ENCODE data around the gene SMTNL1. TPM values are rescaled to one million over a fixed set of nuclear protein-coding genes. Genes with fewer than 3 reads are reported as not detected.

SMTNL1 gene
- polyA plus RNA-seq, 2 of the 4 experiments (the other 2 are of a cell fraction) = not detected

GRCh38 chr11:57597916-57598830 is 60.8 kb downstream of the SMTNL1 start:
- ATAC-seq = peak; percentile 43 to 76; a peak in 5 of 6 replicates
- ChIA-PET CTCF (interaction anchor here (1.0 to 2.1 kb wide), 3 partner anchors 11 to 30 kb away, joined by 3 to 5 read pairs (median 5); partner anchors contain the start of gene UBE2L6), POLR2A (no interaction called here)
- H3K4me3 ChIP-seq = peak overlapping the region; percentile 38
- no peaks in the 10 kb centered on the region for H3K9me3 ChIP-seq
- H3K4me1 ChIP-seq = peaks cover 7% of the 10 kb centered on the region; the same call in 1 of the 3 replicates
- no peak for DNase-seq (ENCODE audit: low read depth in 1 of 2, low spot score in 1 of 2)
- TF ChIP-seq ELK1 (IDR thresholded peaks at IDR 0.05; ENCODE audit: low read depth, low read length) (no peak), FOSB (CRISPR knock-in tag; IDR thresholded peaks at IDR 0.05) (no peak), JUNB (IDR thresholded peaks at IDR 0.05) (no peak), ZSCAN20 (CRISPR knock-in tag; IDR thresholded peaks at IDR 0.05) (no peak), RNF2 (IDR thresholded peaks at IDR 0.05; ENCODE audit: borderline replicate concordance, low read depth) (no peak), HOXB5 (CRISPR knock-in tag; IDR thresholded peaks at IDR 0.05) (no peak), NFE2L2 (conservative IDR thresholded peaks at IDR 0.05; ENCODE audit: low read length) (no peak), CEBPB (IDR thresholded peaks at IDR 0.05) (no peak), CHD4 (IDR thresholded peaks at IDR 0.05; ENCODE audit: borderline replicate concordance) (no peak), MAFK (IDR thresholded peaks at IDR 0.05; ENCODE audit: partially characterized antibody) (no peak), EHMT2 (IDR thresholded peaks at IDR 0.05; ENCODE audit: low read depth) (no peak), FOSL2 (IDR thresholded peaks at IDR 0.05) (no peak), FOSL2 (CRISPR knock-in tag; IDR thresholded peaks at IDR 0.05) (no peak), KDM1A (IDR thresholded peaks at IDR 0.05; ENCODE audit: low read depth) (no peak), JUN (IDR thresholded peaks at IDR 0.05) (no peak)
- TF ChIP-seq, protein P1, sequence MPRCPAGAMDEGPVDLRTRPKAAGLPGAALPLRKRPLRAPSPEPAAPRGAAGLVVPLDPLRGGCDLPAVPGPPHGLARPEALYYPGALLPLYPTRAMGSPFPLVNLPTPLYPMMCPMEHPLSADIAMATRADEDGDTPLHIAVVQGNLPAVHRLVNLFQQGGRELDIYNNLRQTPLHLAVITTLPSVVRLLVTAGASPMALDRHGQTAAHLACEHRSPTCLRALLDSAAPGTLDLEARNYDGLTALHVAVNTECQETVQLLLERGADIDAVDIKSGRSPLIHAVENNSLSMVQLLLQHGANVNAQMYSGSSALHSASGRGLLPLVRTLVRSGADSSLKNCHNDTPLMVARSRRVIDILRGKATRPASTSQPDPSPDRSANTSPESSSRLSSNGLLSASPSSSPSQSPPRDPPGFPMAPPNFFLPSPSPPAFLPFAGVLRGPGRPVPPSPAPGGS (IDR thresholded peaks at IDR 0.05) = no peak
- WGBS (ENCODE audit: missing lambda C conversion rate) = 31% methylated on average over 27 of the region's 33 CpGs
- H3K4me2 ChIP-seq = peak overlapping the region; percentile 79
- peak overlapping the region; percentile 50 to 80 for H3K27ac ChIP-seq
- no peak for FAIRE-seq

- WGBS (ENCODE audit: missing lambda C conversion rate) = 88% methylated on average over 5 of the region's 5 CpGs
- Histone ChIP-seq H3K4me1 (peaks cover 7% of the 10 kb centered on the region; the same call in 1 of the 3 replicates), H3K4me2 (no peak overlapping the region; the same call in 2 of the 3 replicates), H3K4me3 (no peak overlapping the region), H3K27ac (no peak overlapping the region), H3K9me3 (no peaks in the 10 kb centered on the region)
- no peak; a peak in 1 of 6 replicates for ATAC-seq
- no peak for DNase-seq (ENCODE audit: low read depth in 1 of 2, low spot score in 1 of 2)
- FAIRE-seq = no peak
- TF ChIP-seq POLR2A (IDR thresholded peaks at IDR 0.05; ENCODE audit: low read length) = no peak
- TF ChIP-seq HMGXB4 (CRISPR knock-in tag; IDR thresholded peaks at IDR 0.05; ENCODE audit: borderline replicate concordance) = no peak
- TF ChIP-seq CBX8 (IDR thresholded peaks at IDR 0.05) = no peak
- no peak for TF ChIP-seq RFX5 (IDR thresholded peaks at IDR 0.05)
- ChIA-PET POLR2A (no interaction called here), CTCF (interaction anchor here (1.0 to 2.3 kb wide), 3 partner anchors 10 to 46 kb away, joined by 5 read pairs; partner anchors contain the start of gene UBE2L6)
These were observed 61.4 kb downstream of the SMTNL1 start for GRCh38 chr11:57598831-57599155.
